ACHN (cell line): ENCODE data around the gene ANKRD40.

Source experiments
- DNase-seq: peaks from one replicate; pipeline ENCODE4 v3.0.0-alpha.2; 2015
- in situ Hi-C: cut with HindIII; loops from 2 replicates; pipeline ENCODE4 v1.10.0; 2017; ENCODE audit warnings: low sequenced_read_pairs, low pct_ligation_motif_present, low pct_unique_long_range_greater_than_20kb

The ANKRD40 gene

DNA sequence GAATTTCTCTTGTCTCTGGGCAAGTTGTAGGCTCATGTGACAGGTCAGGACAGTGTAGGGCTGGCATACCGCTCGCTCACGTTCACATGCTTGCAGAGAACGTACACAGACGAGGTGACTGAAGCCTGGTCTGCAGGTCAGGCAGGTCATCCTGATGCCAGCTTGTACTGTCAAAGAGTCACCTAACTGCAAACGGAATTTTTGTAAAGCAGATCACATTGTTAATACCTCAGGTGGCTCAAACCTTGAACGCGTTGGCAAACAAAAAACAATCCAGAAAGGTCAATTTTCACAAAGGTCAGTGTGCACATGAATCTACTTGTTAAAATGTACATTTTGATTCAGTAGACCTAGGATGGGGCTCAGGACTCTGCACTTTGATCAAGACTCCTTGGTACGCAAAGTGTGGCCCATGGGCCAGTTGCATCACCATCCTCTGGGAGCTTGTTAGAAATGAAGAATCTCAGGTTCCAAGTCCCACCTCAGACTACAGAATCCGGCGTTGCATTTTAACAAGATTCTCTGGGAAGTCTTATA is 28.6 kb downstream of the ANKRD40 start:
- in situ Hi-C loops = no loop called here

DNA sequence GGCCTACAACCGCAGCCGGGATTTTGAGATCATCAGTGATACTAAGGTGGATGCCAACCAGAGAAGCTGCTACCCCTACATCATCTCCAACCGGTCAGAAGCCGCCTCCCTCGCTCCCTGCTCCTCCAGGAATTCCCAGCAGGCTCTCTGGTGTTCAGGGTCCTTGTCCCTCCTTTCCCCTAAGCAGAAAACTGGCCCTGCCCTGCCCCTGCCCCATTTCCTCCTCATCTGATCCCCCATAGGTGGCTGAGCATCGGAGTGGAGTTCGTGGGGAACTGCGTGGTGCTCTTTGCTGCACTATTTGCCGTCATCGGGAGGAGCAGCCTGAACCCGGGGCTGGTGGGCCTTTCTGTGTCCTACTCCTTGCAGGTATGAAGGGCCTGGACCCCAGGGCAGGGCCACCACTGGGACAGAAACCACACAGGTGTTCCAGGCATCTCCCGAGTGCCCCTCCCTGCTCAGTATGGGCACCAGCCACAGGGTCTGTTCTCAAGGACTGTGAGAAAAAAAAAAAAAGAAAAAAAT is 29.8 kb downstream of the ANKRD40 start:
- in situ Hi-C loops = no loop called here
- DNase-seq = no peak

More for the DNA sequence above, 28.6 kb downstream of the ANKRD40 start:
- DNase-seq = no peak

DNA sequence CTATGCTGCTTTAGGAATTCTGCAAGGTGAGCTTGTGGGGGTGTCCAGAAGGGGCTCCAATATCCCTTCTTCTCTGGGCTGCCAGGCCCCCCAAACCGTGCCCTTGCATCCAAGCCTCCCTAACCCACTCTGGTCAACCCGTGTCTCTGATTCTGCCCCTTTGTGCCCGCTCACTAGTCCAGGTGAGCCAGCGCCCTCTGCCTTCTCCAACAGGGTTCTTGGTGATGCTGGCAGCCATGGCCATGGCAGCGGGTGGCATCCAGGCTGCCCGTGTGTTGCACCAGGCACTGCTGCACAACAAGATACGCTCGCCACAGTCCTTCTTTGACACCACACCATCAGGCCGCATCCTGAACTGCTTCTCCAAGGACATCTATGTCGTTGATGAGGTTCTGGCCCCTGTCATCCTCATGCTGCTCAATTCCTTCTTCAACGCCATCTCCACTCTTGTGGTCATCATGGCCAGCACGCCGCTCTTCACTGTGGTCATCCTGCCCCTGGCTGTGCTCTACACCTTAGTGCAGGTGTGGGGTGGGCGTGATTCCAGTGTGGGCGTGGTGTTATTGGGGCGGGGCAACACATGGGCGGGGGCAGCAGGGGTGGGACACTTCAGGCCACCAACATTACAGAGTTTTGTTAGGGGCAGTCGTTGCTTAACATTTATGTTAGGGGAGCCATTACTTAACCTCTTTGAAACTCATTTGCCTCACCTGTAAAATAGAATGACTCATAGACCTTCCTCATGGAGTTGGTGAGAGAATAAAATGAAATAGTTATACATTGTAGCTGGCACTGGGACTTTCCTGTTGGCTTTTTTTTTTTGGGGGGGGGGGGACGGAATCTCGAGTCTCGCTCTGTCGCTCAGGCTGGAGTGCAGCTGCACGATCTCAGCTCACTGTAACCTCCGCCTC is 31.4 kb downstream of the ANKRD40 start:
- DNase-seq = no peak
- in situ Hi-C loops = no loop called here

DNA sequence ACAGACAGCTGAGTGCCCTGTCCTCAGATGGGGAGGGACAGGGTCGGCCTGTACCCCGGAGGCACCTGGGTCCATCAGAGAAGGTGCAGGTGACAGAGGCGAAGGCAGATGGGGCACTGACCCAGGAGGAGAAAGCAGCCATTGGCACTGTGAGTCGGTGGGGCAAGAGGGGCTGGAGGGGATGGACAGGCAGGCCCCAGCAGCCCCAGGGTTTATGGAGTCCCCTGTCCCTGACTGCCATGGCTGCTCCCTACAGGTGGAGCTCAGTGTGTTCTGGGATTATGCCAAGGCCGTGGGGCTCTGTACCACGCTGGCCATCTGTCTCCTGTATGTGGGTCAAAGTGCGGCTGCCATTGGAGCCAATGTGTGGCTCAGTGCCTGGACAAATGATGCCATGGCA is 32.1 kb downstream of the ANKRD40 start:
- DNase-seq = no peak
- in situ Hi-C loops = no loop called here

DNA sequence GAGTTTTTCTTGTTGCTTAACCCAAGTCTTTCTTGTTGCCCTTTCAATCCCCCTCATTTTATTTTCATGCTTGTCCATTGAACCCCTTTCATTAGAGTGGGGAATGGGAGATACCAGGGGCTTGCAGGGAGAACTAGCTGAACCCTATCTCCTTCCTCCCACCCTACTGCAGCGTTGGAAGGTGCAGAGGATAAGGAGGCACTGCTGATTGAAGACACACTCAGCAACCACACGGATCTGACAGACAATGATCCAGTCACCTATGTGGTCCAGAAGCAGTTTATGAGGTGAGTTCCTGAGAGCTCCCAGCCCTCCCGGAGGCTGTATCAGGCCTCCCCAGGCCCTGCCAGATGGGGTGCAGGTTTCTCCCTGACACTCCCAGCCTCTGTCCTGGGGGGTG is 32.5 kb downstream of the ANKRD40 start:
- in situ Hi-C loops = no loop called here
- DNase-seq = no peak

DNA sequence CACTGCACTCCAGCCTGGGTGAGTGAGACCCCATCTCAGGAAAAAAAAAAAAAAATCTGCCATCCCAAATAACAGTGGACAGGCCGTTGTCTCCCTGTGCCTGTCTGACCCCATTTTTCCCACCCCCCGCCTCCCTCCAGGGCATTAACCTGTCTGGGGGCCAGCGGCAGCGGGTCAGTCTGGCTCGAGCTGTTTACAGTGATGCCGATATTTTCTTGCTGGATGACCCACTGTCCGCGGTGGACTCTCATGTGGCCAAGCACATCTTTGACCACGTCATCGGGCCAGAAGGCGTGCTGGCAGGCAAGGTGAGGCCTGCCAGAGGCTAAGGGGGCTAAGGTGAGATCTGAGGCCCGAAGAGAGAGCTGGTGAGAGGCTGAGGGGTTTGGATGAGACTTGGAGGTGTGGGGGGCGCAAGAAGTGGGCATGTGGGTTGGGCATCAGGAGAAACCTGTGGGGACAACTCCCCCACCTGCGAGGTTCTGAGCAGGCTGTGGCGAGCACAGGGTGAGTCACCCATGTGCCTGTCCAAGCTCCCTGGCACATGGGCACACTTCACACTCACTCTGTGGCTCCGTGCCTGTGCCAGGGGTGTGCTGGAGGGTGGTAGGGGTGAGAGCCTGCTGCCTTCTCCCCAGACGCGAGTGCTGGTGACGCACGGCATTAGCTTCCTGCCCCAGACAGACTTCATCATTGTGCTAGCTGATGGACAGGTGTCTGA is 34.7 kb downstream of the ANKRD40 start:
- in situ Hi-C loops = no loop called here
- DNase-seq = peak; percentile 73

DNA sequence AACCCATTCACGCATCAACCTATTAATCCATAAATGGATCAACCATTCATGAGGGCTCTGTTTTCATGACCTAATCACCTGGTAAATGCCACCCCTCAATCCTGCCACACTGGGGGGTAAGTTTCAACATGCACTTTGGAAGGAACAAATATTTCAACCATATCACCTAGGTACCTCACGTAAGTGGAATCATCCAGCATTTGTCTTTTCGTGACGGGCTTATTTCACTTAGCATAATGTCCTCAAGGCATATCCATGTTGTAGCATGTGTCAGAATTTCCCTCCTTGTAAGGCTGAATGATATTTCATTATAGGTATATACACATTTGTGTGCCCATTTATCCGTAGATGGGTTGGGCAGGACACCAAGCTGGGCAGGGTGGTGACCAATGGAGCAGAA is 35.6 kb downstream of the ANKRD40 start:
- no peak for DNase-seq
- in situ Hi-C loops = no loop called here

DNA sequence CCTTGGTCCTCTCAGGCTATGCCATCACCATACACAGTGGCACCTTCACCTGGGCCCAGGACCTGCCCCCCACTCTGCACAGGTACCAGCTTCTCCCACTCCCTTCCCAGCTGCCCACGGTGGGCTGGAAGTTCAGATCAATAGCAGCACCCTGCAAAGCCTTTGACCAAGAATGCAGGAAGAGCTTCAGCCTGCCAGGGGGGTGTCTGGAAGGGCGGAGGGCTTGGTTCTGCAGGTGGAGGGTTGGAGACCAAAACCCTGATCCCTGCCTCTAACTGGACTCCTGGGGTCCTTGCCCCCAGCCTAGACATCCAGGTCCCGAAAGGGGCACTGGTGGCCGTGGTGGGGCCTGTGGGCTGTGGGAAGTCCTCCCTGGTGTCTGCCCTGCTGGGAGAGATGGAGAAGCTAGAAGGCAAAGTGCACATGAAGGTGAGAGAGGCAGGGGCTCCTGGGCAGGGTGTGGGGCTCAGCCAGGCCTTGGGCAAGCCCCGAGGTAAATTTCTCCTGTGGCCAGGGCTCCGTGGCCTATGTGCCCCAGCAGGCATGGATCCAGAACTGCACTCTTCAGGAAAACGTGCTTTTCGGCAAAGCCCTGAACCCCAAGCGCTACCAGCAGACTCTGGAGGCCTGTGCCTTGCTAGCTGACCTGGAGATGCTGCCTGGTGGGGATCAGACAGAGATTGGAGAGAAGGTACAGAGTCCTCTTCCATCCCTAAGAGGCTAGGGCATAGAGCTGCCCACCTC is 38.7 kb downstream of the ANKRD40 start:
- no peak for DNase-seq
- in situ Hi-C loops = no loop called here

DNA sequence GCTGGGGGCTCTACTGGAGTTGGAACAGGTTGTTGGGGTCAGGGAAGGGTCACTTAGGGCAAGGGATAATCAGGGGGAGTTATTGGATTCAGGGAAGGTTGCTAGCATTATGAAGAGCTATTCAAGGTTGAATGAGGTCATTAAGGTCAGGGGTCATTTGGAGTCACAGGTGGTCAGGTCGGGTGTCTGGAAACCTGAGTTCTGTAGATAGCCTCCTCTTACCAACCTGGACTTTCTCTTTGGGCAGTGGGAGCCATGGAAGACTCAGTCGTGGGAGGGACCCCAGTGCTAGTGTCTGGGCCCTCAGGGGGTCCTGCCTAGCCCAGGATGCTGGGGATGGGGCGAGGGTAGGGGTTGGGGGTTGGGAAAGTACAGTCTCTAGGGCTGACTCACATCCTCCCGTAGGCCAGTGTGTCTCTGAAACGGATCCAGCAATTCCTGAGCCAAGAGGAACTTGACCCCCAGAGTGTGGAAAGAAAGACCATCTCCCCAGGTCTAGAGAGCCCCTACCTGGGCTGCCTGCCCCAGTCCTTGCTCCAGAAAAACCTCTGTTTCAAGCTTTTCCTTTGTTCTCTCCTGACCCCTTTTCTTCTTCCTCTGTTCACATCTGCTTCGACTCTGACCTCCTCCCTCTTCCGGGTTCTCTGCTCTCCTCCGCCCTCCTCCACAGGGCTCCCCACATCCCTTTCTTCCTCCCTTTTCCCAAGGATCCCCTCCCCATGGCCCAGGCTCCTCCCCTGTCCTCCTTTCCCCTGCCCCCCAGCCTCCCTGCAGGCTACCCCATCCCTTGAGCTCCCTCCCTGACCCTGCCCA is 39.5 kb downstream of the ANKRD40 start:
- in situ Hi-C loops = no loop called here
- peak; percentile 26 for DNase-seq

DNA sequence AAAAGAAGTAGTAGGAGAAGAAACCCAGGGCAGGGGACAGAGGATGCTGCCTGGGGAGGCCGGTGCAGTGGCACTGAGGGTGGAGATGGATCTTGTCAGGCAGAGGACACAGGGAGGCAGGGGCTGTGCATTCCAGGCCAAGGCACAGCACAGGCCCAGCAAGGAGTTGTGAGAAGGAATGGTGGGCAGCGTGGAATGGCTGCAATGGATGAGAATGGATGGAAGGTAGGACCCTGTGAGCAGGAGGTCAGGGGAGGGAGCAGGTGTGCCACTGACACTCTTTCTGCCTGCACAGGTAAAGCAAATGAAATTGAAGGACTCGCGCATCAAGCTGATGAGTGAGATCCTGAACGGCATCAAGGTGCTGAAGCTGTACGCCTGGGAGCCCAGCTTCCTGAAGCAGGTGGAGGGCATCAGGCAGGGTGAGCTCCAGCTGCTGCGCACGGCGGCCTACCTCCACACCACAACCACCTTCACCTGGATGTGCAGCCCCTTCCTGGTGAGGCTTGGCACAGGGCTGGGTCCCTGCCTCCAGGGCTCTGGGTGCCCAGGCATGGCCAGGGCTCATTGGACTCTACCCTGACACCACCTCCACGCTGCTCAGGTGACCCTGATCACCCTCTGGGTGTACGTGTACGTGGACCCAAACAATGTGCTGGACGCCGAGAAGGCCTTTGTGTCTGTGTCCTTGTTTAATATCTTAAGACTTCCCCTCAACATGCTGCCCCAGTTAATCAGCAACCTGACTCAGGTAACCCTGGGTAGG is 40.3 kb downstream of the ANKRD40 start:
- in situ Hi-C loops = no loop called here
- DNase-seq = no peak

DNA sequence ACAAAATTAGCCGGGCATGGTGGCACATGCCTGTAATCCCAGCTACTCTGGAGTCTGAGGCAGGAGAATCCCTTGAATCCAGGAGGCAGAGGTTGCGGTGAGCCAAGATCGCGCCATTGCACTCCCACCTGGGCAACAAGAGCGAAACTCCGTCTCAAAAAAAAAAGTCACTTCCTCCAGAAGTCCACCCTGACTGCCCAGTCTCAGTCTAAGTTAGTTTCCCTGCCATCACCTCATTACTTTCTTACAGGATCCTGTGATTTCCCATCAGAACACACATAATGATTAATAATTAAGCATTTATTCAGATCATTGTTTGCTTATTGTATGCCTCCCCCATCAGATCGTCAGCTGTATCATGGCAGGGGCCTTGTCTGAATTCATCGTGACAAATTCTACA is 41.4 kb downstream of the ANKRD40 start:
- DNase-seq = no peak

DNA sequence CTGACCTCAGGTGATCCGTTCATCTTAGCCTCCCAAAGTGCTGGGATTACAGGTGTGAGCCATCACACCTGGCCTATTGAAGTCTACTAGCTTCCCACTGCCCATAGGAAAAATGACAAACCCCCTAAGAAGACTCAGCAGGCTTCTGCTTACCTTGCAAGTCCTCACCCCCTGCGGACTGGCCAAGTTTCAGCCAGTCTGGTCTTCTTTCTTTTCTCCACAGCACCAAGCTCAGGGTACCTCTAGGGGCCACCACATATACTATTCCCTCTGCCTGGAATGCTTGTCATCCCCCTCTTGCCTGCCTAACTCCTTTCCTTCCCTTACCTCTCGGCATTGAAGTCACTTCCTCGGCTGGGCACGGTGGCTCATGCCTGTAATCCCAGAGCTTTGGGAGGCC is 41.9 kb downstream of the ANKRD40 start:
- in situ Hi-C loops = no loop called here
- no peak for DNase-seq

More for the DNA sequence above, 41.4 kb downstream of the ANKRD40 start:
- in situ Hi-C loops = no loop called here

DNA sequence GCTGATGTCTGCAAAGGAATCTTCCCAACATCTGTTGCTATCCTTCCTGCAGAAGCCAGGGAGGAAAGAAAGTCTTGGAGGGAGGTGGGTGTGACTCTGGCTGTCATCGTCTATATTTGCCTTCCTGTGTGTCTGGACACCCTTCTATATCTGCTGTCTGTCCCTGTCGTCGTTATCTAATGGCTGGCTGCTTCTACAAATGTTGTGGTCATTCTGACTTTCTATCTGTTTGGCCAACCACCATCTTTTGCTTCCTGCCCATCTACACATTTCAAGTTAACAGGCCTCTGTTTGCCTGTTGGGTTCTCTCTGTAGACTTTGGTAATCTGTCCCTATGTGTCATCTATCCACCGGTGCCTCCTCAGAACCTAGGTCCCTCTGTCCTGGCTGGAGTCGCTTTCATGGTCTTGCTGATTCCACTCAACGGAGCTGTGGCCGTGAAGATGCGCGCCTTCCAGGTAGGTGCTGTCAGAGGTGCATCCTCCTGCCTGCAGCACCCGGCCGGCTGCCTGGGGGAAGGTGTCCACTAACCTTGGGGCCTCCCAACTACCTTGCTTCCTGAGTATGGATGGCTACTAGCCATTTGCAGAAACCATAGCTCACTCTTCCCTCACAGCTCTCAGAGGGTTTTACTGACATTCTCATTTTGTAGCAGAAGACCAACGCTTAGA is 42.8 kb downstream of the ANKRD40 start:
- DNase-seq = no peak
- in situ Hi-C loops = no loop called here

DNA sequence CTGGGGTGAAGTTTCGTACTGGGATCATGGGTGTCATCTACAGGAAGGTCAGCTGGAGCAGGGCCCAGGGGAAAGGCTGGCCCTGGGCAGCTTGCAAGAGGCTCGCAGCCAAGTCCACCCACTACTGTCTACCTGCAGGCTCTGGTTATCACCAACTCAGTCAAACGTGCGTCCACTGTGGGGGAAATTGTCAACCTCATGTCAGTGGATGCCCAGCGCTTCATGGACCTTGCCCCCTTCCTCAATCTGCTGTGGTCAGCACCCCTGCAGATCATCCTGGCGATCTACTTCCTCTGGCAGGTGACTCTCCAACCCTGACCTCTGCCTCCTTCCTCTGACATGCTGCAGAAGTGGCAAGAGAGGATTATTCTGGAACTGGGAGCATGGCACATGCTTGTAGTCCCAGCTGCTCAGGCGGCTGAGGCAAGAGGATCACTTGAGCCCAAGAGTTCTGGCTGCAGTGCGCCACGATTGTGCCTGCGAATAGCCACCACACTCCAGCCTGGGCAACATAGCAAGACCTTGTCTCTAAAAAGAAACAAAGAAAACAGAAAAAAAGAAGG is 43.8 kb downstream of the ANKRD40 start:
- in situ Hi-C loops = no loop called here
- no peak for DNase-seq

DNA sequence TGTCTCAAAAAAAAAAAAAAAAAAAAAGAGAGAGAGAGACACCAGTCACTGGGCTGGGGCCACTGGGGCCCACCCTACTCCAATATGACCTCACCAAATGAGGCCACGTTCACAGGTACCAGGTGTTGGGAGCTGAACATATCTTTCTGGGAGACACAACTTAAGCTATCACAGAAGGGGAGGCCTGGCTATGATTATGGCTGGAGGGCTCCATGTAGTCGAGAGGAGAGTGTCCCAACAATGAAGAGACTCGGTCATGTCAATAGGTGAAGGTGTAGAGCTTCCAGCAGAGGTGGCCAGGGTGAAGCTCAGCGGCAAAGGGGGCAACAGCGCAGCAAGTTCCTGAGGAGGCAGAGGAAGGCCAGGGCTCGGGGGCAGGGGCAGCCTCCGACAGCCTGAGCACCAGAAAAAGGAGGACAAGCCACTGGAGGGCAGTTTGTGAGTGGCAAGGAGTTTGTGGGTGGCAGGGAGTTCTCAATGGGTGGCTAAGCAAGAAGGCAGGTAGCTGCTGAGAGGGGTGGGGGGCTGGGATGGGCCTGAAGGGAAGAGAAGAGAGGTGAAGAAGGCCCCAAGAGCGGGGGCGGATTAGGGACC is 45.0 kb downstream of the ANKRD40 start:
- in situ Hi-C loops = no loop called here
- no peak for DNase-seq

DNA sequence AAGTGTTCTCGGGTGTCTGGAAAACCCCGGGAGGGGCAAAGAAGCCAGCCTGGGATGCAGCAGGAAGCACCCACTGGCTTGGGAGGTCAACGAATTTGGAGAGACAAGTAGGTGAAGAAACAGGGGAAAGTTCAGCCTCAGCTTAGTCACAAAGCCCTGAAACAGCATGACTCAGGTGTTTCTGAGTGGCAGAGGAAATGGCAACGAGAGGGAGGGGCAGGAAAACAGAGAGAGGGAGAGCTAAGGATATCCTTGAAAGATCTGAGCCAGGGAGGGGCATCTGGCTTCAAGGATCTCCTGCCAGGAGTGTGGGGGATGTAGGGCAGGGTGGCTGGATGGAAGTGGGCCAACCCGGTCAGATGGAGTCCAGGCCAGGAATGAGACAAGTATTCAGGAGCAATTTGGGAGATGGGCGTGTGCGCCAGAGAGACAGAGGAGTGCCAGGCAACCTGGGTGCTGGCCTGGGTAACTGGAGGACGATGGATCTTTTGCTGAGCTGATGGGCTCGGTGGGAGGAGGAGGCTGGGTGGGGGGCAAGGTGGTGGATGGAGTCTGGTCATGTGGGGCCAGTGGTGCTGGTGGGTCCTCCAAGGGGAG is 45.8 kb downstream of the ANKRD40 start:
- peak; percentile 95 for DNase-seq
- in situ Hi-C loops = no loop called here
